DOHH2 (cell line): ENCODE results near the gene ALX3.

Experiments
- CTCF ChIP-seq: fragments of 200-600 bp; sonication (generic); IDR thresholded peaks from one replicate; pipeline ENCODE4 v1.5.1; 2014; ENCODE audit warnings: antibody characterized with exemption, mild to moderate bottlenecking, low read depth, low read length; ENCODE audit not compliant: poor library complexity, severe bottlenecking
- EZH2phosphoT487 ChIP-seq: fragments of 200-600 bp; sonication (generic); IDR thresholded peaks from 2 replicates; pipeline ENCODE4 v1.6.1; 2017; ENCODE audit warnings: borderline replicate concordance, mild to moderate bottlenecking, antibody characterized with exemption, low read length, moderate library complexity, mixed read lengths

DNA sequence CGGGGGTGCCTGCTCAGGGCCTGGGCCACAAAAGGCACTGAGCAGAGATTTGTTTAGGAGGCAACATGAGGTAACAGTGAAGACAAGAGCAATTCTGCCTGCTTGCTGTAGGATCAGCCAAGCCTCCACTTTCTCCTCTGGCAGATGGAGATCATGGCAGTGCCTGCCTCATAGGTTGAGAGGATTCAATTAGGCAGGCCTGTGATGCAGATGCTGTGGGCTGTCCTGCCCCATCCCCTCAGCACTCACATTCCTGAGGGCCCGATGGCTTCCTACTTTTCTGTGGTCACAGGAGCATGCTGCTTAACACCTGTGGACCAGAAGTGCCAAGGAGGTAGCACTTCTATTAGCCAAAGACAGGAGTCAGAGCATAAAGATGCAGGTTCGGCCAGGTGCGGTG, 40.6 kb upstream of the ALX3 start:
- TF ChIP-seq CTCF (no peak), EZH2phosphoT487 (no peak)
